AG04450 (cell line): ENCODE results near the gene DGKZ. TPM values are rescaled to one million over a fixed set of nuclear protein-coding genes. Genes with fewer than 3 reads are reported as not detected.

Source experiments
- CTCF ChIA-PET: fragments of 300-600, 350-600 bp; formaldehyde crosslinking; extraction: SDS; loops from one replicate; lab custom pipeline; 2022; ENCODE audit warnings: antibody characterized with exemption, inconsistent platforms; lab: Charles Lee
- POLR2A ChIA-PET: fragments of 350-600 bp; formaldehyde crosslinking; extraction: SDS; loops from one replicate; lab custom pipeline; 2021; ENCODE audit warnings: antibody characterized with exemption, inconsistent platforms; lab: Yijun Ruan, JAX
- DNase-seq: peaks from one replicate; pipeline ENCODE4 v3.0.0-alpha.2; 2011; ENCODE audit warnings: low read depth, low spot score
- H3K27ac ChIP-seq: one replicate; pipeline ENCODE4 v1.5.1; 2012; ENCODE audit warnings: low read depth, low read length, control low read depth
- H3K27me3 ChIP-seq: one replicate; pipeline ENCODE4 v1.6.0; 2012; ENCODE audit warnings: low read length; ENCODE audit not compliant: control insufficient read depth, insufficient read depth
- H3K4me3 ChIP-seq: 2 replicates; pipeline ENCODE4 v1.5.1; 2011; ENCODE audit warnings: mild to moderate bottlenecking, low read depth, low read length, control low read depth
- H3K9me3 ChIP-seq: 2 replicates; pipeline ENCODE4 v1.5.1; 2012; ENCODE audit warnings: low read length; ENCODE audit not compliant: control insufficient read depth, insufficient read depth
- polyA plus RNA-seq: library from polyadenylated mRNA; depleted of rRNA; stranded (reverse); fragments of >200 nt; gene quantifications from 2 replicates; pipeline ENCODE4 v1.2.3, GENCODE V29; 2011
- TF ChIP-seq, protein P1 (sequence below): IDR thresholded peaks from 2 replicates; pipeline ENCODE4 v1.5.1; 2011; ENCODE audit warnings: low read depth, low read length, control low read depth, inconsistent platforms

DGKZ gene
- polyA plus RNA-seq, 1 experiment, result 15.8 TPM

DNA sequence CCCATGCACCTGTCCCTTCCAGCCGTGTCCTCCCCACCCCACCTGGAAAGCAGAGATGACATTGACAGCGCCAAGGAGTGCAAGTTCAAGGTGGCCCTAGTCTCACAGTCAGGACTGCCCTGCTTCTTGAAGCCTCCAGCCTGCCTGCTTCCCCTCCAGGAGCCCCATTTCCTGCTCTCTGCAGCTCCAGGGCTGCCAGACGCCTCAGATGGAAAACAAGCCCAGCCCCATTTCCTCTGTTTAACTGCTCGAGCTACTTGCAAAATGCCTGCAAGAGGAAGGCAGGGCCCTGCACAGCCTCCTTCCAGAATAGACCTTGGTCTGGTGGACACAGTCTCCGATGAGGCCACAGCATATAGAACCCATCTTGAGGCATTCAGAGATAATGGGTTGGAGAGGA, 5.0 kb upstream of the DGKZ start:
- TF ChIP-seq, protein P1, sequence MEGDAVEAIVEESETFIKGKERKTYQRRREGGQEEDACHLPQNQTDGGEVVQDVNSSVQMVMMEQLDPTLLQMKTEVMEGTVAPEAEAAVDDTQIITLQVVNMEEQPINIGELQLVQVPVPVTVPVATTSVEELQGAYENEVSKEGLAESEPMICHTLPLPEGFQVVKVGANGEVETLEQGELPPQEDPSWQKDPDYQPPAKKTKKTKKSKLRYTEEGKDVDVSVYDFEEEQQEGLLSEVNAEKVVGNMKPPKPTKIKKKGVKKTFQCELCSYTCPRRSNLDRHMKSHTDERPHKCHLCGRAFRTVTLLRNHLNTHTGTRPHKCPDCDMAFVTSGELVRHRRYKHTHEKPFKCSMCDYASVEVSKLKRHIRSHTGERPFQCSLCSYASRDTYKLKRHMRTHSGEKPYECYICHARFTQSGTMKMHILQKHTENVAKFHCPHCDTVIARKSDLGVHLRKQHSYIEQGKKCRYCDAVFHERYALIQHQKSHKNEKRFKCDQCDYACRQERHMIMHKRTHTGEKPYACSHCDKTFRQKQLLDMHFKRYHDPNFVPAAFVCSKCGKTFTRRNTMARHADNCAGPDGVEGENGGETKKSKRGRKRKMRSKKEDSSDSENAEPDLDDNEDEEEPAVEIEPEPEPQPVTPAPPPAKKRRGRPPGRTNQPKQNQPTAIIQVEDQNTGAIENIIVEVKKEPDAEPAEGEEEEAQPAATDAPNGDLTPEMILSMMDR, result no peak
- ChIA-PET CTCF (interaction anchor here (1.1 kb wide), 1 partner anchor 10 kb away, joined by 3 read pairs; no protein-coding TSS in a partner anchor), POLR2A (interaction anchor here (0.9 kb wide), 1 partner anchor 10 kb away, joined by 3 read pairs; no protein-coding TSS in a partner anchor)
- no peaks in the 10 kb centered on the region for H3K9me3 ChIP-seq
- H3K4me3 ChIP-seq, result no peak overlapping the region
- H3K27me3 ChIP-seq, result peaks cover 7% of the 10 kb centered on the region
- no peak for DNase-seq
- no peak overlapping the region for H3K27ac ChIP-seq

DNA sequence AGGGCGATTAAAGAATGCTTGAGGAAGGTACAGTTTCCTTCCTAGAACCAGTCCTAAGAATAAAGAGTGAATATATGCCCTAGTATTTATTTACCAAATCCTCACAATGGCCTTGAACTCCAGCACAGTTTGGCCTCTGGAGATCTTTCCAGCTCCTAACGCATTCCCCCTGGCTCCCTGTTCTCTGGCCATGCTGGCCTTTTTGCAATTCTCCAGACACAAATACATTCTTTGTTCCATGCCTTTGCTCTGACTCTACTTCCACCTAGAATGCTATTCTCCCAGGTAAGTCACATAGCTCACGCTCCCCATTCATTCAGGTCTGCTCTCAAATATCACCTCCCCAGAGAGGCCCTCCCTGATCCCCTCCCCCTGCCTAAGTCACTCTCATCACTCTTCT, 3.7 kb upstream of the DGKZ start:
- no peak overlapping the region for H3K4me3 ChIP-seq
- peaks cover 3% of the 10 kb centered on the region for H3K27me3 ChIP-seq
- ChIA-PET POLR2A (no interaction called here), CTCF (interaction anchor here (0.7 to 1.4 kb wide), 4 partner anchors 23 to 387 kb away, joined by 3 to 5 read pairs (median 4); no protein-coding TSS in a partner anchor)
- DNase-seq, result no peak
- TF ChIP-seq, protein P1, result no peak
- H3K27ac ChIP-seq, result no peak overlapping the region
- no peaks in the 10 kb centered on the region; the same call in 1 of the 2 replicates for H3K9me3 ChIP-seq

DNA sequence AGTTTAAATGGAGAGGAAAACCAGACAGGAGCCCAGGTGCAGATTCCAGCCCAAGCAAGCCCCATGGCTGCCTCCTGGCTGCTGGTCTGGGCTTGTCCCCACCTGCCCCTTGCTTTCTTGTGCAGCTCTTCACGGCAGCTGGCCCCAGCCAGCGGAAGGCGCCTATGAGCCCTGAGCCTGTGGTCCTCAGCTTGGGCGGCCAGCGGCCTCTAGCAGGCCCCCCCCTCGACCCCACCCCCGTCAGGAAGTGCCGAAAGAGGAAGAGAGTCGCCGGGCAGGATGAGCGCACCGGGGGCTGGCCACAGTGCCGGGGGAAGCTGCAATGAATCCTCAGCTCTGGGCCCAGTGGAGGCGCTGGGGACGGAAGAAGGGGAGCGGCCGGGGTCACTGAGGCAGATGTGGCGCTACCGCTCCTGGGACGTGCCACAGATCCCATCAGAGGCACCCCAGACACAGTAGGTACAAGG, 2.1 kb upstream of the DGKZ start:
- Histone ChIP-seq H3K27me3 (peaks cover 2% of the 10 kb centered on the region), H3K4me3 (no peak overlapping the region), H3K27ac (no peak overlapping the region), H3K9me3 (no peaks in the 10 kb centered on the region; the same call in 1 of the 2 replicates)
- CTCF ChIA-PET, result no interaction called here
- TF ChIP-seq, protein P1, result no peak
- POLR2A ChIA-PET, result interaction anchor here (1.0 kb wide), 1 partner anchor 13 kb away, joined by 3 read pairs; no protein-coding TSS in a partner anchor
- no peak for DNase-seq

DNA sequence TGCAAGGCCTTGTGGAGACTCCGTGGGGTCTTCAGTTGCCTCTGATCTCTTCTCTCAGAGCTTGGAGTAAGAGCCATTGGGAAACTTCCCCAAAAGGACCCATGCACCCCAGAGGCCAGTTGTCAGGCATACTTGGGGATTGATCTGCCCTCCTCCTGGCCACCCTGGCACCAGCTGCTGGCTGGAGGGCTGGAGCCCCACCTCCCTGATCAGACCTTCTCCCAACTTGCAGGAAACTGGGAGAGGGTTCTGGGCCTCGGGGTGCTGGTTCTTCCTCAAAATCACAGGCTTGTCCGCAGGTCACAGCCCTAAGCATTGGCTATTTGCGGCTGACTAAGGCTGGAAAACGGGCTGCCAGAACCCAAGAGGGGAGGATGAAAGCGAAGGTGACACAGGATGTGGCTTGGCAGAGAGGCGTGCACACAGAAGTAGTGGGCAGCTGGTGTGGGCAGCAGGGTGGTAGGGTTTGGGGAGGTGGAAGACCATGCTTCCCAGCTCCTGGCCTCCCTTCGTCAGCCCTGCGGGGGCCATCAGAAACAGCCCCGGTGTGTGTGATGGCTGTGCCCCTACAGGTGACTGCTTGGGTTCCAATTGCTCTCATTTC, 1.3 kb upstream of the DGKZ start:
- CTCF ChIA-PET, result interaction anchor here (1.1 kb wide), 1 partner anchor 15 kb away, joined by 3 read pairs; no protein-coding TSS in a partner anchor
- H3K9me3 ChIP-seq, result no peaks in the 10 kb centered on the region; the same call in 1 of the 2 replicates
- DNase-seq, result no peak
- POLR2A ChIA-PET, result no interaction called here
- peaks cover 2% of the 10 kb centered on the region for H3K27me3 ChIP-seq
- TF ChIP-seq, protein P1, result no peak
- H3K27ac ChIP-seq, result no peak overlapping the region
- H3K4me3 ChIP-seq, result no peak overlapping the region
